Activated CD4-positive, alpha-beta T cell treated with anti-CD3 and anti-CD28 coated beads for 1 hour (primary cell): Measurements from ENCODE around the gene ERVFRD-1.

Source experiments
- DNase-seq: peaks from one replicate; pipeline ENCODE4 v3.0.0-alpha.2; 2020

The ERVFRD-1 gene

GRCh38 chr6:11110921-11111768 lies at the start of gene ERVFRD-1:
Gene ERVFRD-1 (minus strand): TSS chr6:11111725. CDS start chr6:11105310, 6,415 bp downstream.
- no peak for DNase-seq

- DNase-seq = no peak
Observed at GRCh38 chr6:11160199-11160598, 48.7 kb upstream of the ERVFRD-1 start.

- DNase-seq = no peak
Observed at GRCh38 chr6:11155589-11155988, 44.1 kb upstream of the ERVFRD-1 start.

GRCh38 chr6:11153447-11153846 lies 41.9 kb upstream of the ERVFRD-1 start:
- no peak for DNase-seq

GRCh38 chr6:11152581-11152980 lies 41.1 kb upstream of the ERVFRD-1 start:
- no peak for DNase-seq

- DNase-seq = no peak
Observed at GRCh38 chr6:11151488-11151887, 40.0 kb upstream of the ERVFRD-1 start.

- no peak for DNase-seq
Observed at GRCh38 chr6:11149551-11149950, 38.0 kb upstream of the ERVFRD-1 start.

- no peak for DNase-seq
Observed at GRCh38 chr6:11146117-11146826, 34.7 kb upstream of the ERVFRD-1 start.

- peak; percentile 56 for DNase-seq
Observed at GRCh38 chr6:11144393-11144851, 32.9 kb upstream of the ERVFRD-1 start.

- DNase-seq = no peak
Observed at GRCh38 chr6:11143394-11144371, 32.2 kb upstream of the ERVFRD-1 start.

- no peak for DNase-seq
Observed at GRCh38 chr6:11142296-11143027, 30.9 kb upstream of the ERVFRD-1 start.

- no peak for DNase-seq
Observed at GRCh38 chr6:11141295-11141694, 29.8 kb upstream of the ERVFRD-1 start.

GRCh38 chr6:11140056-11140455 lies 28.5 kb upstream of the ERVFRD-1 start:
- DNase-seq = no peak

GRCh38 chr6:11139051-11139960 lies 27.8 kb upstream of the ERVFRD-1 start:
- no peak for DNase-seq

- DNase-seq = no peak
Observed at GRCh38 chr6:11136809-11137208, 25.3 kb upstream of the ERVFRD-1 start.

- no peak for DNase-seq
Observed at GRCh38 chr6:11133281-11133680, 21.8 kb upstream of the ERVFRD-1 start.

GRCh38 chr6:11132194-11132888 lies 20.8 kb upstream of the ERVFRD-1 start:
- no peak for DNase-seq

GRCh38 chr6:11130605-11131004 lies 19.1 kb upstream of the ERVFRD-1 start:
- no peak for DNase-seq

- DNase-seq = no peak
Observed at GRCh38 chr6:11129908-11130565, 18.5 kb upstream of the ERVFRD-1 start.

GRCh38 chr6:11128608-11129007 lies 17.1 kb upstream of the ERVFRD-1 start:
- no peak for DNase-seq
